Measurements from ENCODE around the gene PTPRN2.

The PTPRN2 gene

DNA sequence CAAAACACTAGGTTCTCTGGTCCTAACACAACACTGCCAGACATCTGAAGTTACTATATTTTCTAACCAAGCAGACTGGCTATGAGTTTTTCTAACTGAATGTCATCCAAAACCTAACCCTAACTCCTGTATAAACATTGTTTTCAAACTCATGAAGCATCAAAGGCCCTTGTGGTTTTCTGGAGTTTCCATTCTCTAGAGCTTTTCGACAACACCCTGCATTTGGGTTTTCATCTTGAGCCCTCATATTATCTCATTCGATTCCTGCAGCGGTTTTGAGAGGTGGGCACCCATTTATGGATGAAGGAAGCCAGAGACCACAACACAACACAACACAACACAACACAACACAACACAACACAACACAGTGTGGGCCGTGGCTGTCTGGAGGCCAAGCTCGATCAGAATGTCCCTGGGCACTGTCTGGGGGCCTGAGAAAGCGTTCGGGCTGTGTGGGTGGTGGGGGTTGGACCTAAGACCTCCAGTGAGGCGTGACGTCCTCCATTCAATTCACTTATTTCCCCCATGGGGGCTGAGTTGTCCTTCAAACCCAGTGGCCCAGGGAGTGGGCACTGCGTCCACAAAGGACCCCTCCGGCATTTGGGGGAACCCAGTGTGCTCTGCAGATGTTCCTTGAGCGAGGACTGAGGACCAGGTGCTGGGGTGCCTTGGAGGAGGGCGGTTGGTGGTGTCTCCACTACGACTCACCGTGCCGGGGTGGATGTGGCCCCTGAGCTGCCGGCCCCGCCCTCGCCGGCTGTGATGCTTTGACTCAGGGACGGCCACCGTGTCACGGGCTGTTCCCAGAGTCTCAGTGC lies 760.4 kb downstream of the PTPRN2 start:
- no peak for DNase-seq (ENCODE audit: low read depth)

DNA sequence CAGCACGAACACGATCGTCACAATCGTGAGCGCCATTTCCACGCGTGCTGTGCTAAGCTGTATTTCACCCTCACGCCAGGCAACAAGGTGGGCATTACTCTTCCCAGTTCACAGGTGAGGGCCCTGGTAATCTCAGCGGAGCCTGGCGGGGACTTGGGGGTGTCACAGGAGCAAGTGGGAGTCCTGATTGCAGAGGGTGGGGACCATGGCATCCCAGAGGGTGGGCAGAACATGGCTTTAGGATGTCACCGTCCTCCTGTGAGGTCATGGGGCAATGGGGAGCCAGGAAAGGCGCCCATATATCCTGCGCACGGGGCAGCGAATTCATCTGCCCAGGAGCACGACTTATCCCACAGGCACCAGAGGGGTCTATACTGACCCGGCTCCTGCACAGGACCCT lies 761.1 kb downstream of the PTPRN2 start:
- no peak for DNase-seq (ENCODE audit: low read depth)

DNA sequence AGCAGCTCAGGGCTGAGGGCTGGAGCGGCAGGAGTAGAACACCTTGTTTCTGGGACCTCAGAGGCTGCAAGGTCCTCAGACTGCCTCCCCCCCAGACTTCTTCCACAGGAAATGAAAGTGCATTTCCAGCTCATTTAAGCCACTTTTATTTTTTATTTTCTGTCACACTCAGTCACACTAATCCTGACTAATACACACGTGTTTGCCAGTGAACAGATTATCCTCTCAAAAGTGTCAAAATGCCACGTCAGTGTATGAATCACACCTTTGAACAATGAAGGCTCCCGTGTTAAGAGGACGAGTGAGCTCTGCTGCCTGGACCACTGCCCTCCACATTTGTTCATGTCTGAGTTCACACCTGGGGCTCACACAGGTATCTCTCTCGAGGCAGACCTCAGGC lies 762.3 kb downstream of the PTPRN2 start:
- DNase-seq (ENCODE audit: low read depth): no peak

- no peak for DNase-seq (ENCODE audit: low read depth)
Measured at GRCh38 chr7:157824819-157825121, 762.9 kb downstream of the PTPRN2 start.

DNA sequence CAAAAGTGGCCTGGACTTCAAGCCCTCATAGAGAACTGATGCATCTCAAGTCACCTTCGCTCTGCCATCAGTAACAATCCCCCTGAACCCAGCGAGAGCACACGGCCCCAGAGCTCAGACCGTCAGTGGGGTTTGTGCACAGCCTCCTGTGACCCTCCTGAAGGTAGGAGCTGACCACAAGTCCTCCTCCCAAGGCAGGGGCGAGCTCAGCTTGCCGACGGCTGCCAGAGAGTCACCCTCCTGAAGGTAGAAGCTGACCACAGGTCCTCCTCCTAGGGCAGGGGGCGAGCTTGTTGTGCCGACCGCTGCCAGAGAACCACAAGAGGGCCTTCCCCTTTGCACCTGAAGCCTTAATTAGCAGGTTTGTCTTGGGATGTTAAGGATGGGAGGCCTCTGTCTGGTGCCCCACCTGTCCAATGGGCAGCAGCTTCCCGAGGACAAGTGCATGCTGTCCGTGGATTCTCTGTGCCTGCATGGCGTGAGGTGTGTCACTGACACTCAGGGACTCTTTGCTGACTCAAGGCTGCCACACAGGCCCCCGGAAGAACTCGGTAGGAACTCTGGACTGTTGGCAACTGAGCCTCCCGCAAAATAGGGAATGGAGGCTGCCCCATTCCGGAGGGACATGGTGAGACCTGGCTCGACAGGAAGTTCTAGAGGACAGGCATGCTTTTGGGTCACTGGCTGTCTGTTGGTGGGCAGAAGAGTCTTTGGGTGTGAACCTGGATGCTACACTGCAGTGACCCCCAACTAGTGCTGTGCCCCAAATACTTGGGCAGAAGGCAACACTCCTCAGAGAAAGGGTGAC lies 763.4 kb downstream of the PTPRN2 start:
- no peak for DNase-seq (ENCODE audit: low read depth)

DNA sequence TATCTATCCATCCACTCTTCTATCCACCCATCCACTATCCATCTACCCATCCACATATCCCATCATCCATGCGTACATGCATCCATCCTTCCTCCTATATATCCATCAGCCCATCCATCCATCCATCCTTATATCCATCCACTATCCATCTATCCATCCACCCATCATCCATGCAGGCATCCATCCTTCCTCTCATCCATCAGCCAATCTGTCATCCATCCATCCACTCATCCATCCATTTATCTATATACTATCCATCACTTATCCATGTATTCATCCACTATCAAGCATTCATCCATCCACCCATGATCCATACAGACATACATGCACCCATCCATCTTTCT lies 765.0 kb downstream of the PTPRN2 start:
- no peak for DNase-seq (ENCODE audit: low read depth)

GRCh38 chr7:157821959-157822687 lies 765.5 kb downstream of the PTPRN2 start:
- no peak for DNase-seq (ENCODE audit: low read depth)

DNA sequence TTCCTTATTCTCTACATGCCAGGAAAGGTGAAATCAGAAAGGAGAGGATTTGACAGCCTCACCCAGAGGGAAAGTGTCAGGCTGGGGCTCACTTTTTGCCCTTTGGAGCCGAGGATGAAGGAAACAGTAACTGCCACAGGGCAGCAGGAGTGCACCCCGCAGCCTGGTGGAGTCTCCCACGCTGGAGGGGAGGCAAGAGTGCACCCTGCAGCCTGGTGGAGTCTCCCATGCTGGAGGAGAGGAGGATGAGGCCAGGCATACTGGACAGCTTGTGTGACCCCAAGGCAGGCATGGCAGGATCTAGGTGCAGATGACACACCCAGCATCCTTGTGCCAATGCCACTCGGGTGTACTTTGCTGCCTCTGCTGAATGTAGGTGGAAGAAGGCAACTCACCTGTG lies 766.8 kb downstream of the PTPRN2 start:
- DNase-seq (ENCODE audit: low read depth): no peak

- DNase-seq (ENCODE audit: low read depth): no peak
Measured at GRCh38 chr7:157819455-157819807, 768.2 kb downstream of the PTPRN2 start.

GRCh38 chr7:157818701-157819454 lies 768.7 kb downstream of the PTPRN2 start:
- DNase-seq (ENCODE audit: low read depth): no peak

DNA sequence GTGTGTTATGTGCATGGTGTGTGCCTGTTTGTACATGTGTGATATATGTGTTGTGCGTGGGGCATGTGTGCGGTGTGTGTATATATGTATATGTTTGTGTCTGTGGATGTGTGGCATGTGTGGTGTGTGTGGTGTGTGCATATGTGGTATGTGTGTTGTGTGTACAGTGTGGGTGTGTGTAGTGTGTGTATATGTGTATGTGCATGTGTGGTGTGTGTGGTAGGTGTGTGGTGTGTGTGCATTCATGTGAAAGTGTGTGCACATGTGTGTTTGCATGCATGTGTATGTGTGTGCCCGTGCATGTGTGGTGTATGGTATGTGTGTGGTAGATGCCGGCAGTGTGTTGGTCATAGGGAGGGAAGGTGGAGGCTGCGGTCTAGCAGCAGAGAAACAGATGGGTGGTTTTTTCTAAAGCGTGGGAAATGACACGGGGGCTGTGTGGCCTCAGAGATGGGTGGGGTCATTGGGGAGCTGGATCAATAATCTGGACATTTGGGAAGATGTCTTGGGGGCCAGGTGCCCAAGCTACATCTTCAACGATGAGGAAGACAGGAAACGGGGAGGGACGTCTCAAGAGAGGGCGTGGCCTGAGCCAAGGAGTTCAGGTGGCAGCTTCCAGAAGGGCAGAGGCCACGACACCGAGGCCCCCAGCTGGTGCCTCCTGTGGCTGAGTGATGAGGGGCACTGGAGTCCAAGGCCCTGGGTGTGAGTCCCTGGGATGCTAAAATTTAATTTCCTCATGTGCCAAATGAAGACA lies 769.5 kb downstream of the PTPRN2 start:
- DNase-seq (ENCODE audit: low read depth): no peak

DNA sequence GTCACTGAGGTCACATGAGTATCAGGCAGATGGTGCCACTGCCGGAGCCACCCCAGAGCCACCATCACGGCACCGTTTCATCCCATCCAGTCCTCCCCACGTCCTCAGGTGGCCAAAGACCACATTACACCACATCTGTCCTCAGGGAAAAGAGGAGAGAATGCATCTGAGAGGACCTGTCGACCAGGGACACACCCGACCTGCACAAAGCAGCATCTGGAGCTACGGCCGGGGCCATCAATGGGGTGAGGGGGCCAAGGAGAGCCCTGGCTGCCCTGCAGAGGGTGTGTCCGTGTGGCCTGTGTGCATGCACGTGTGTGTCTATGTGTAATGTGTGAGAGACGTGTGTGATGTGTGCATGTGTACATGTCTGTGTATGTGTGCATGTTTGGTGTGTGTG lies 770.2 kb downstream of the PTPRN2 start:
- no peak for DNase-seq (ENCODE audit: low read depth)

- DNase-seq (ENCODE audit: low read depth): no peak
Measured at GRCh38 chr7:157816526-157817250, 770.9 kb downstream of the PTPRN2 start.

DNA sequence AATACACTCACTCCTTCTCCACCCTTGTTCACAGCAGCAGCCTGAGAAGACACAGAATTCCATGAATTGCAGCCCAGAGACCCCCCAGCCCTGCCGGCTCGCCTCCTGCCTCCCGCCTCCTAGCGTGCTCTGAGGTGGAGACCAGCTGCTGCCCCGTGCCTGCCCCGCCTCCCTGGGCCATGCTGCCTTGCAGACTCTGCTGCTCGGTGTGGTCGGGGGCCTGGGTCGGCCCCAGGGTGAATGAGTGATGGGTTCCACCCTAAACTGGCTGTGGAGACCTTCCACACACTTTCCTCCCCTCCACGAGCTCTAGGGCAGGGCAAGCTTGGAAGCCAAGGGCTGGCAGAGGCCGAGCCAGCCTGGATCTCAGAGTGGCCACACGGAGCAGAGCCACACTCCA lies 771.5 kb downstream of the PTPRN2 start:
- DNase-seq (ENCODE audit: low read depth): no peak

DNA sequence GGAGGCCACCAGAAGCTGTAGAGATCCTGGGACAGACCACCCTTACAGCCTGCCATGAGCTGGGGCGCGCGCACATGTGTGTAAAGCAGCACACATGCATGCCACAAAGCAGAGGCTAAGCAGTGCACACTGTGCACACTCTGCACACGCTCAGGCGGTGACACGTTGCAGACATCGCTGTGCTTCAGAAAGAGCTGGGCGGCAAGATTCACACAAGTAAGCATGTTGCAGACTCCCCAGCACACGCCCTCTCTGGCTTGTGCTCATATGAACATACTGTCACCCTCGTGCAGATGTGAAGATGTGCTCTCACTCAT lies 772.0 kb downstream of the PTPRN2 start:
- DNase-seq (ENCODE audit: low read depth): no peak

DNA sequence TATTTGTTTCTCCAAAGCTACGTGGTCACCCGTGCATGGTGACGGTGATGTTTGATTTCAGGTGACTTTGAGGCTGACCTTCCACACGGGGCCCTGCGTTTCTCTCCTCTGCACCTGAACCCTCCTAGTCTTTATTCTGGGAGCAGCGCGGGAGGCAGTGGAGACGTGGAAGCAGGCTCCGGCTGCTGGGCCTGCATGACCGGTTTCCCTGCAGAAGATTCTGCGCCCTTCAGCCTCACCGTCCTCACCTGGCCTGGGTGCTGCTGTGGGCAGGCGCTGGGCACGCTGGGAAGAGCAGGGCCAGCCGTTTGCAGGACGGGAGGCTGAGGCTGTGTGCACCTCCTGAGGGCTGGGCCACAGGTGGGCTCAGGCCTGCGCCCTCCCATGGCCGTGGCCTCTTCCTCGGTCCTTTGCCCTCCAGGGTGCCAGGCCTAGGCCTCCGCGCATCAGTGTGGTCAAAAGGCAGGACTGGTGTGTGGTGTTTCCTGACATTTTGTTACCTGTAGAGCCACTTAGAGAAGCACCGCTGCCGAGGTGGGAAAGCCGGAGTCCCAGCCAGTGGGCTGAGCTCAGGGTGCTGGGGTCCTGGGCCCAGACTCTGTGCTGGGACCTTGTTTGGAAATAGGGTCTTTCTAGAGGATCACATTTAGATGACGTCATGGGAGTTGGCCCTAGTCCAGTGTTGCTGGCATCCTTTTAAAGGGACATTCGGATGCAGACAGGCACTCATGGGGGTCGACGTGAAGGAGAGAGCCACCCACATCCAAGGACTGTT lies 772.5 kb downstream of the PTPRN2 start:
- DNase-seq (ENCODE audit: low read depth): no peak

GRCh38 chr7:157813741-157814661 lies 773.6 kb downstream of the PTPRN2 start:
- no peak for DNase-seq (ENCODE audit: low read depth)

GRCh38 chr7:157813053-157813452 lies 774.6 kb downstream of the PTPRN2 start:
- no peak for DNase-seq (ENCODE audit: low read depth)

GRCh38 chr7:157811946-157812345 lies 775.7 kb downstream of the PTPRN2 start:
- DNase-seq (ENCODE audit: low read depth): no peak

Measured in CMK (cell line).